Lower lobe of right lung (tissue), 2 donors: ENCODE results near the gene SNX27. TPM values are rescaled to one million over a fixed set of nuclear protein-coding genes. Genes with fewer than 3 reads are reported as not detected.
"Not testable (repeated sequence)": the region's sequence is repeated elsewhere in the genome, so short reads cannot be mapped to it uniquely, and the experiment has no call there.

Experiments used
- ATAC-seq, 2 donors: fragments of 200-7000 bp; cut with Tn5 transposase; one replicate each; pipeline ENCODE4 v1.9.1; 2020 to 2022; ENCODE audit warnings: mild to moderate bottlenecking in 2 of 2, moderate library complexity in 2 of 2
- DNase-seq: peaks from one replicate; pipeline ENCODE4 v3.0.0-alpha.2; 2020
- H3K27ac ChIP-seq: fragments of 200-600 bp; one replicate; pipeline ENCODE4 v1.8.0; 2022
- H3K27me3 ChIP-seq: fragments of 200-600 bp; one replicate; pipeline ENCODE4 v1.8.0; 2022; ENCODE audit warnings: low read depth
- H3K36me3 ChIP-seq: fragments of 200-600 bp; one replicate; pipeline ENCODE4 v1.8.0; 2022; ENCODE audit warnings: mild to moderate bottlenecking
- H3K4me1 ChIP-seq: fragments of 200-600 bp; one replicate; pipeline ENCODE4 v1.8.0; 2022
- H3K4me3 ChIP-seq: fragments of 200-600 bp; one replicate; pipeline ENCODE4 v1.8.0; 2022; ENCODE audit warnings: mild to moderate bottlenecking
- H3K9me3 ChIP-seq: fragments of 200-600 bp; one replicate; pipeline ENCODE4 v1.8.0; 2022
- CTCF ChIP-seq: fragments of 200-600 bp; IDR thresholded peaks from one replicate; pipeline ENCODE4 v1.8.0; 2022; ENCODE audit warnings: antibody characterized with exemption, mild to moderate bottlenecking
- intact Hi-C: fragments of 100-400 bp; cut with DNase I; formaldehyde crosslinking; loops from one replicate; pipeline ENCODE4 v1.11.0; 2022
- total RNA-seq: library from RNA; stranded (reverse); fragmentation: NEBNext Ultra II Directional; extraction: Animal tissue kit (Norgen Biotek cat#: 25700); gene quantifications from one replicate; pipeline ENCODE4 v1.2.1, GENCODE V29; 2021
- donor health status: DM: no; HTN: yes; CAD: no; lungs with severe emphysema.

Gene SNX27
- total RNA-seq, 1 donor from 2014 or later, result 66.5 TPM

DNA sequence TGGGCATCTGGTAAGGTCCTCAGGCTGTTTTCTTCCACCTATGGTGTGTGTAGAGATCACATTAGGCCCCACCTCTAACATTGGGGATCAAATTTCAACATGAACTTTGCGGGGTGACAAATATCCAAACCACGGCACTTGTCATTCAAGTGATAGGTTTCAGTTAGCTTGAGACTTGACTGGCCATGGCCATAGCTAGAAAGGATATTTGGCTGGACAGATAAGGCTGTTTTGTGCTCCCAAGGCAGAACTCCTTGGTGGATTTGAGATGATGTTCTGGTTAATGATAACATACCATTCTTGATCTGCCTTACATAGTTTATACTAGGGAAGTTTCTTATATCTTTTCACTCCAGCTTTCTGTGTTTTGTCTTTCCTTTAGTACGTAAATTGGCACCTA lies 56.2 kb downstream of the SNX27 start:
- intact Hi-C loops, result no loop called here
- no peak overlapping the region for H3K4me3 ChIP-seq
- no peaks in the 10 kb centered on the region for H3K27me3 ChIP-seq
- no peak for DNase-seq
- H3K27ac ChIP-seq, result no peak overlapping the region
- peaks cover 45% of the 10 kb centered on the region for H3K36me3 ChIP-seq
- H3K4me1 ChIP-seq, result no peaks in the 10 kb centered on the region
- H3K9me3 ChIP-seq, result no peaks in the 10 kb centered on the region
- TF ChIP-seq CTCF, result no peak
- no peak for ATAC-seq

DNA sequence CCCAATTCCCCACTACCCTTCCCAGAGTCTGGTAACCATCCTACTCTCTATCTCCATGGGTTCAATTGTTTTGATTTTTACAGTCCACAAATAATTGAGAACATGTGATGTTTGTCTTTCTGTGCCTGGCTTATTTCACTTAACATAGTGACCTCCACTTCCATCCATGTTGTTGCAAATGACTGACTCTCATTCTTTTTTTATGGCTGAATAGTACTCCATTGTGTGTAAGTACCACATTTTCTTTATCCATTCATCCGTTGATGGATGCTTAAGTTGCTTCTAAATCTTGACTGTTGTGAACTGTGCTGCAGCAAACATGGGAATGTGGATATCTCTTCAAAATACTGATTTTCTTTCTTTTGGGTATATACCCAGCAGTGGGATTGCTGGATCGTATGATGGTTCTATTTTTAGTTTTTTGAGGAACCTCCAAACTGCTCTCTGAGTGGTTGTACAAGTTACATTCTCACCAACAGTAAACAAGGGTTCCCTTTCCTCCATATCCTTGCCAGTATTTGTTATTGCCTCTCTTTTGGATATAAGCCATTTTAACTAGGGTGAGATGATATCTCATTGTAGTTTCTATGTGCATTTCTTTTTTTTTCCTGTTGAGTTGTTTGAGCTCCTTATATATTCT lies 58.3 kb downstream of the SNX27 start:
- H3K27ac ChIP-seq, H3K9me3 ChIP-seq, H3K27me3 ChIP-seq, H3K4me3 ChIP-seq, DNase-seq, ATAC-seq, H3K4me1 ChIP-seq, intact Hi-C loops: not testable (repeated sequence)
- H3K36me3 ChIP-seq, result peaks cover 39% of the 10 kb centered on the region

DNA sequence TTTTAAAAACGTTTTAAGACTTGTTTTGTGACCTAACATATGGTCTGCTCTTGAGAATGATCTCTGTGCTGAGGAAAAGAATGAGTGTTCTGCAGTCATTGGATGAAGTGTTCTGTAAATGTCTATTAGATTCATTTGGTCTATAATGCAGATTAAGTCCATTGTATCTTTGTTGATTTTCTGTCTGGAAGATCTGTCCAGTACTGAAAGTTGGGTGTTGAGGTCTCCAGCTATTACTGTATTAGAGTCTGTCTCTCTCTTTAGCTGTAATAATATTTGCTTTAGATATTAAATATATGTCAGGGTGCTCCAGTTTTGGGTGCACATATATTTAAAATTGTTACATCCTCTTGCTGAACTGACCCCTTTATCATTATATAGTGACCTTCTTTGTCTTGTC lies 61.6 kb downstream of the SNX27 start:
- peaks cover 33% of the 10 kb centered on the region for H3K36me3 ChIP-seq
- ATAC-seq, result no peak
- intact Hi-C loops, result no loop called here

GRCh38 chr1:151680391-151680790 lies 68.5 kb downstream of the SNX27 start:
- Histone ChIP-seq H3K27ac (no peak overlapping the region), H3K9me3 (no peaks in the 10 kb centered on the region), H3K4me3 (no peak overlapping the region), H3K4me1 (no peaks in the 10 kb centered on the region), H3K36me3 (peaks cover 44% of the 10 kb centered on the region), H3K27me3 (no peaks in the 10 kb centered on the region)
- TF ChIP-seq CTCF, result no peak
- intact Hi-C loops, result no loop called here
- ATAC-seq (peak in 1 of 2 donors; percentile 40), DNase-seq (no peak)

More for the DNA sequence above, 61.6 kb downstream of the SNX27 start:
- DNase-seq, result no peak
- H3K9me3 ChIP-seq, result no peaks in the 10 kb centered on the region
- no peaks in the 10 kb centered on the region for H3K4me1 ChIP-seq
- H3K27me3 ChIP-seq, result no peaks in the 10 kb centered on the region
- H3K4me3 ChIP-seq, result no peak overlapping the region
- H3K27ac ChIP-seq, result no peak overlapping the region
- TF ChIP-seq CTCF, result no peak

- intact Hi-C loops, result no loop called here
- no peak overlapping the region for H3K4me3 ChIP-seq
- ATAC-seq (peak; percentile 57 to 62), DNase-seq (no peak)
- H3K27me3 ChIP-seq, result no peaks in the 10 kb centered on the region
- H3K27ac ChIP-seq, result no peak overlapping the region
- no peaks in the 10 kb centered on the region for H3K9me3 ChIP-seq
- H3K4me1 ChIP-seq, result no peaks in the 10 kb centered on the region
- no peak for TF ChIP-seq CTCF
- peaks cover 49% of the 10 kb centered on the region for H3K36me3 ChIP-seq
These were observed 69.0 kb downstream of the SNX27 start for GRCh38 chr1:151680826-151681225.

DNA sequence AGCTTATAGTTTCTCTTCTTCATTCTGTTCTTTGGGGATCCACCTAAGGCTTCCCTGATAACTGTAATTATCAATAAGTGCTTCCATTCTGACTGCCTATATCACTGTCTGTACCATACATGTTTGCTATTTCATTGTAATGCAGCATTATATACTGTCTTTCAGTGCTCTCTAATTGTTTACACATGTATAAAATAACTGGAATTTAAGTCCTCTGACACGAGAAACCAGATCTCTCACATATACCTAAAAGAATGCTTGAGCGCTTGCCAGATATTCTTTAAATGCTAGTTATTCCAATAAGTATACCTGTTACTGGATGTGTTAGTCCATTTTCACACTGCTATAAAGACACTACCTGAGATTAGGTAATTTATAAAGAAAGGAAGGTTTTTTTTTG lies 70.1 kb downstream of the SNX27 start:
- H3K4me3 ChIP-seq, result no peak overlapping the region
- no peak overlapping the region for H3K27ac ChIP-seq
- ATAC-seq (no peak), DNase-seq (no peak)
- H3K4me1 ChIP-seq, result no peaks in the 10 kb centered on the region
- H3K9me3 ChIP-seq, result no peaks in the 10 kb centered on the region
- intact Hi-C loops, result no loop called here
- no peak for TF ChIP-seq CTCF
- no peaks in the 10 kb centered on the region for H3K27me3 ChIP-seq
- H3K36me3 ChIP-seq, result peaks cover 60% of the 10 kb centered on the region

DNA sequence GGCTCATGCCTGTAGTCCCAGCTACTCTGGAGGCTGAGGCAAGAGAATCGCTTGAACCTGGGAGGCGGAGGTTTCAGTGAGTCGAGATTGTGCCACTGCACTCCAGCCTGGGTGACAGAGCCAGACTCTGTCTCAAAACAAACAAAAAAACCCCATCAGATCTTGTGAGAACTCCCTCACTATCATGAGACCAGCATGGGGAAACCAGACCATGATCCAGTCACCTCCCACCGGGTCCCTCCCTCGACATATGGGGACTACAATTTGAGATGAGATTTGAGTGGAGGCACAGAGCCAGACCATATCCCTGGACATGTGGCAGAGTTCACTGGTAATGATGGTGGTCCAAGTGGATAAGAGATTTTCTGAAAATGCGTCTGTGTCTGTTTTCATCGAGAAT lies 71.1 kb downstream of the SNX27 start:
- intact Hi-C loops, H3K4me1 ChIP-seq, H3K27me3 ChIP-seq, H3K9me3 ChIP-seq, H3K27ac ChIP-seq, H3K4me3 ChIP-seq, ATAC-seq, DNase-seq: not testable (repeated sequence)
- peaks cover 61% of the 10 kb centered on the region for H3K36me3 ChIP-seq
